ENCODE data around the gene CST9. TPM values are rescaled to one million over a fixed set of nuclear protein-coding genes. Genes with fewer than 3 reads are reported as not detected.
A peak's percentile ranks its signal among the peaks of the same experiment; 100 is the strongest.

CST9 gene
- total and polyA plus RNA-seq, 2 of the 8 experiments (the other 6 are each of a cell fraction or from before 2014, with no cell fraction given), result 0.05 to 0.19 TPM

DNA sequence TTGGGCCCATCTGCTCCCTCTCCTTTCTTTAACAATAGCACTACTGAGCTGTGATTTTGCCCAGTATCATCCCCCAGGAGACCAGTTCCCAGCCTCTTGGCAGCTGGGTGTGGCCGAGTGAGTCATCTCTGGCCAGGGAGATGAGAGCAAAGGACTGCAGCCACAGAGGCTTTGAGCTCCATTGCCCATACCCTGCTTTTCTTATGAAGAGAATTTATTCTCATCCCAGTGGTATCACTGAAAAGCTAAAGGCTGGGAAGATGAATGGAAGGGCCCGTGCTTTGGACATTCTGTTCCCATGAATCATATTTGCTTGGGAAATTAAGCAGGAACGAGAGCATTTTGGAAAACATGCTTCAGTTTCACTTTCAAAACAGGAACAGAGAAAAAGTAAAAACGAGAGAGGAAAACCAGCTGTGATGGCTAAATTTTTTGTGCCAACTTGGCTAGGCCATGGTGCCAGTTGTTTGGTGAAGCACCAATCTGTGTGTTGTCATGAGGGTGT, 17.2 kb upstream of the CST9 start:
- H3K4me1 ChIP-seq (replicated peaks in 1 of 4; ENCODE audit: control insufficient read depth in 3 of 4, insufficient read depth in 4 of 4, low read length in 3 of 4), result peaks cover 0 to 4% (median 2%) of the 10 kb centered on the region in 4 experiments; a peak in 3 of 7 replicates
- no peak overlapping the region for H4K8ac ChIP-seq (ENCODE audit: extremely low read depth, insufficient read depth, low read length)
- no peak overlapping the region; the same call in 1 of the 2 replicates for H3K18ac ChIP-seq (ENCODE audit: extremely low read depth, low read length)
- H3K56ac ChIP-seq (replicated peaks; ENCODE audit: insufficient read length, low read depth, low read length), result no peak overlapping the region
- no peak overlapping the region for H3K4ac ChIP-seq (replicated peaks; ENCODE audit: insufficient read length, low read depth, low read length)
- no peak overlapping the region for H2AK5ac ChIP-seq (ENCODE audit: low read depth, low read length)
- H4K91ac ChIP-seq (replicated peaks; ENCODE audit: insufficient read length, low read length), result no peak overlapping the region
- H2AFZ ChIP-seq (ENCODE audit: low read length), result no peak overlapping the region; the same call in 1 of the 2 replicates
- H3K4me3 ChIP-seq (ENCODE audit: extremely low read depth in 1 of 4, insufficient read depth in 2 of 4, low read depth in 3 of 4, low read length in 4 of 4), result no peak overlapping the region
- no peaks in the 10 kb centered on the region for H4K20me1 ChIP-seq (replicated peaks in 1 of 2; ENCODE audit: control insufficient read depth in 1 of 2, insufficient read depth in 2 of 2, low read length in 2 of 2)
- H3K27me3 ChIP-seq (replicated peaks in 1 of 4; ENCODE audit: control insufficient read depth in 3 of 4, extremely low read depth in 1 of 4, insufficient read depth in 3 of 4, low read length in 3 of 4), result no peaks in the 10 kb centered on the region
- ChIA-PET POLR2A (ENCODE audit: partially characterized antibody) (no interaction called here), CTCF (ENCODE audit: partially characterized antibody) (interaction anchor here (2.1 kb wide), 1 partner anchor 16 kb away, joined by 7 read pairs; no protein-coding TSS in a partner anchor)
- DNase-seq (ENCODE audit: low read depth in 1 of 2, low spot score in 2 of 2) (no peak), FAIRE-seq (no peak)
- no peak overlapping the region for H2BK5ac ChIP-seq (ENCODE audit: low read depth, low read length)
- no peaks in the 10 kb centered on the region for H3K79me2 ChIP-seq (ENCODE audit: control insufficient read depth in 1 of 2, insufficient read depth in 2 of 2, low read length in 2 of 2)
- no peak overlapping the region for H3K14ac ChIP-seq (ENCODE audit: insufficient read length)
- H3K36me3 ChIP-seq (ENCODE audit: control insufficient read depth in 2 of 4, insufficient read depth in 4 of 4, low read length in 3 of 4), result no peaks in the 10 kb centered on the region
- H3K23ac ChIP-seq (ENCODE audit: insufficient read length), result no peak overlapping the region
- no peak overlapping the region for H3K27ac ChIP-seq (ENCODE audit: low read depth, low read length)
- peaks cover 2% of the 10 kb centered on the region; the same call in 1 of the 2 replicates for H3K23me2 ChIP-seq (ENCODE audit: low read depth, low read length)
- no peak overlapping the region for H2BK12ac ChIP-seq (ENCODE audit: low read depth, low read length)
- no peak overlapping the region for H3K9ac ChIP-seq (replicated peaks in 1 of 4; ENCODE audit: extremely low read depth in 1 of 4, low read depth in 3 of 4, low read length in 3 of 4)
- peak; percentile 67; the same call in 1 of the 2 replicates for TF ChIP-seq JUND (IDR thresholded peaks at IDR 0.05; ENCODE audit: low read length)
- TF ChIP-seq CHD2 (IDR thresholded peaks at IDR 0.05; ENCODE audit: low read length), result no peak
- no peak for TF ChIP-seq SP2 (IDR thresholded peaks at IDR 0.05; ENCODE audit: low read length)
- no peak for TF ChIP-seq FOSL1 (IDR thresholded peaks at IDR 0.05; ENCODE audit: insufficient read depth, low read depth, low read length)
- no peak for TF ChIP-seq CTBP2 (IDR thresholded peaks at IDR 0.05; ENCODE audit: borderline replicate concordance, insufficient read depth, insufficient read length, low read length)
- TF ChIP-seq BACH1 (IDR thresholded peaks at IDR 0.05; ENCODE audit: low read length), result no peak
- H2BK120ac ChIP-seq (replicated peaks; ENCODE audit: low read depth, low read length), result no peak overlapping the region
- H2BK15ac ChIP-seq (ENCODE audit: low read length), result no peak overlapping the region
- no peaks in the 10 kb centered on the region for H3K9me3 ChIP-seq (ENCODE audit: insufficient read depth in 2 of 2, low read depth in 1 of 2, low read length in 1 of 2)
- no peak overlapping the region for H4K5ac ChIP-seq (ENCODE audit: insufficient read length, low read depth, low read length)
- 73% methylated on average over 4 of the region's 4 CpGs; no CpG with 5 or more reads in 1 of the 2 experiments for WGBS, 2 experiments (ENCODE audit: extremely low coverage in 1 of 2, insufficient coverage in 1 of 2, insufficient read length in 1 of 2, insufficient replicate concordance in 2 of 2, low coverage in 1 of 2, low lambda C conversion rate in 2 of 2, missing lambda C conversion rate in 1 of 2)
- H3K79me1 ChIP-seq (ENCODE audit: low read depth, low read length), result no peaks in the 10 kb centered on the region
- H2BK20ac ChIP-seq (ENCODE audit: low read length), result no peak overlapping the region
- no peak overlapping the region for H3K4me2 ChIP-seq (ENCODE audit: insufficient read depth in 1 of 2, low read depth in 2 of 2, low read length in 2 of 2)
